Ectodermal cell (in vitro differentiated cells): ENCODE results near the gene PIP5K1B.

Experiments
- H3K27ac ChIP-seq: 2 replicates; pipeline ENCODE4 v1.7.0; 2013; ENCODE audit warnings: mild to moderate bottlenecking, low read depth, low read length; ENCODE audit not compliant: insufficient read depth, poor library complexity, severe bottlenecking
- H3K27me3 ChIP-seq: 2 replicates; pipeline ENCODE4 v1.7.0; 2013; ENCODE audit warnings: mild to moderate bottlenecking, low read length; ENCODE audit not compliant: insufficient read depth, control insufficient read depth, poor library complexity, severe bottlenecking
- H3K36me3 ChIP-seq: one replicate; pipeline ENCODE4 v1.7.0; 2013; ENCODE audit warnings: low read length; ENCODE audit not compliant: control insufficient read depth, insufficient read depth
- H3K4me1 ChIP-seq: one replicate; pipeline ENCODE4 v1.7.0; 2013; ENCODE audit warnings: low read length; ENCODE audit not compliant: control insufficient read depth, insufficient read depth
- H3K4me3 ChIP-seq: 2 replicates; pipeline ENCODE4 v1.7.0; 2013; ENCODE audit warnings: low read depth, low read length, control low read depth; ENCODE audit not compliant: insufficient read depth
- H3K9me3 ChIP-seq: 2 replicates; pipeline ENCODE4 v1.7.0; 2013; ENCODE audit warnings: mild to moderate bottlenecking, low read length, moderate library complexity; ENCODE audit not compliant: control insufficient read depth
- WGBS, 2 experiments: methylation state at CpG; one replicate each; pipeline ENCODE4 v1.1.7; 2013; ENCODE audit warnings: missing lambda C conversion rate in 2 of 2; 5-methylcytosine and 5-hydroxymethylcytosine counted together

Gene PIP5K1B

GRCh38 chr9:68998812-68999211 is 293.8 kb downstream of the PIP5K1B start:
- no peaks in the 10 kb centered on the region for H3K36me3 ChIP-seq
- WGBS, 2 experiments, result 76 to 83% methylated on average over 5 of the region's 5 CpGs
- no peaks in the 10 kb centered on the region for H3K27me3 ChIP-seq
- H3K4me3 ChIP-seq, result no peak overlapping the region
- H3K27ac ChIP-seq, result no peak overlapping the region
- H3K9me3 ChIP-seq, result no peaks in the 10 kb centered on the region
- H3K4me1 ChIP-seq, result peaks cover 4% of the 10 kb centered on the region

- Histone ChIP-seq H3K9me3 (no peaks in the 10 kb centered on the region), H3K36me3 (no peaks in the 10 kb centered on the region), H3K4me3 (no peak overlapping the region), H3K27me3 (no peaks in the 10 kb centered on the region), H3K4me1 (peaks cover 4% of the 10 kb centered on the region), H3K27ac (no peak overlapping the region)
- WGBS, 2 experiments, result 21 to 36% methylated on average over 8 to 10 of the region's 10 CpGs
These were observed 294.5 kb downstream of the PIP5K1B start for GRCh38 chr9:68999393-69000105.

- WGBS, 2 experiments, result 72% methylated on average over 8 of the region's 8 CpGs
- no peaks in the 10 kb centered on the region for H3K36me3 ChIP-seq
These were observed 296.9 kb downstream of the PIP5K1B start for GRCh38 chr9:69001921-69002320.

GRCh38 chr9:69003051-69003450 is 298.0 kb downstream of the PIP5K1B start:
- no peaks in the 10 kb centered on the region for H3K9me3 ChIP-seq
- no peaks in the 10 kb centered on the region for H3K27me3 ChIP-seq
- no peak overlapping the region for H3K4me3 ChIP-seq
- H3K27ac ChIP-seq, result no peak overlapping the region
- no peaks in the 10 kb centered on the region for H3K36me3 ChIP-seq
- WGBS, 2 experiments, result 80 to 82% methylated on average over 8 of the region's 8 CpGs
- peaks cover 4% of the 10 kb centered on the region for H3K4me1 ChIP-seq

More at GRCh38 chr9:69001921-69002320, 296.9 kb downstream of the PIP5K1B start:
- Histone ChIP-seq H3K4me1 (peaks cover 4% of the 10 kb centered on the region), H3K27me3 (no peaks in the 10 kb centered on the region), H3K27ac (no peak overlapping the region), H3K4me3 (no peak overlapping the region), H3K9me3 (no peaks in the 10 kb centered on the region)

- no peaks in the 10 kb centered on the region for H3K9me3 ChIP-seq
- no peaks in the 10 kb centered on the region for H3K36me3 ChIP-seq
- H3K4me1 ChIP-seq, result no peaks in the 10 kb centered on the region
- no peaks in the 10 kb centered on the region for H3K27me3 ChIP-seq
- no peak overlapping the region for H3K4me3 ChIP-seq
- no peak overlapping the region for H3K27ac ChIP-seq
- 97 to 100% methylated on average over 2 of the region's 2 CpGs for WGBS, 2 experiments
These were observed 299.8 kb downstream of the PIP5K1B start for GRCh38 chr9:69004836-69005235.

- no peaks in the 10 kb centered on the region for H3K9me3 ChIP-seq
- H3K36me3 ChIP-seq, result no peaks in the 10 kb centered on the region
- WGBS, 2 experiments, result 72 to 86% methylated on average over 1 of the region's 1 CpG
- H3K4me1 ChIP-seq, result no peaks in the 10 kb centered on the region
- H3K27ac ChIP-seq, result no peak overlapping the region
- H3K27me3 ChIP-seq, result no peaks in the 10 kb centered on the region
- H3K4me3 ChIP-seq, result no peak overlapping the region
These were observed 304.7 kb downstream of the PIP5K1B start for GRCh38 chr9:69009708-69010107.

GRCh38 chr9:69012696-69013381 is 307.8 kb downstream of the PIP5K1B start:
- H3K9me3 ChIP-seq, result no peaks in the 10 kb centered on the region
- no peaks in the 10 kb centered on the region for H3K4me1 ChIP-seq
- H3K27ac ChIP-seq, result no peak overlapping the region
- no peaks in the 10 kb centered on the region for H3K36me3 ChIP-seq
- no peak overlapping the region for H3K4me3 ChIP-seq
- 92 to 94% methylated on average over 18 of the region's 18 CpGs for WGBS, 2 experiments
- no peaks in the 10 kb centered on the region for H3K27me3 ChIP-seq

- Histone ChIP-seq H3K27me3 (no peaks in the 10 kb centered on the region), H3K4me3 (no peak overlapping the region), H3K4me1 (no peaks in the 10 kb centered on the region), H3K36me3 (no peaks in the 10 kb centered on the region), H3K27ac (no peak overlapping the region), H3K9me3 (no peaks in the 10 kb centered on the region)
- 97 to 98% methylated on average over 26 of the region's 26 CpGs for WGBS, 2 experiments
These were observed 308.3 kb downstream of the PIP5K1B start for GRCh38 chr9:69013382-69013727.

- WGBS, 2 experiments, result 96 to 98% methylated on average over 29 of the region's 29 CpGs
- H3K4me3 ChIP-seq, result no peak within 1 kb of the TSS
- no peaks in the 10 kb centered on the region for H3K9me3 ChIP-seq
- H3K4me1 ChIP-seq, result no peaks in the 10 kb centered on the region
- H3K36me3 ChIP-seq, result no peaks in the 10 kb centered on the region
- H3K27ac ChIP-seq, result no peak within 1 kb of the TSS
- H3K27me3 ChIP-seq, result no peaks in the 10 kb centered on the region
These were observed 309.0 kb downstream of the PIP5K1B start, which contains the start of gene PRKACG for GRCh38 chr9:69014013-69014412. Gene PRKACG, minus strand, starts transcription at chr9:69014113. Its CDS starts 21 bp downstream, at chr9:69014092.

GRCh38 chr9:69016191-69017096 is 311.4 kb downstream of the PIP5K1B start:
- no peaks in the 10 kb centered on the region for H3K27me3 ChIP-seq
- no peak overlapping the region for H3K4me3 ChIP-seq
- H3K4me1 ChIP-seq, result no peaks in the 10 kb centered on the region
- no peak overlapping the region for H3K27ac ChIP-seq
- WGBS, 2 experiments, result 53 to 55% methylated on average over 5 of the region's 5 CpGs
- H3K36me3 ChIP-seq, result no peaks in the 10 kb centered on the region
- H3K9me3 ChIP-seq, result no peaks in the 10 kb centered on the region
